ENCODE data around the gene CCDC24. TPM values are rescaled to one million over a fixed set of nuclear protein-coding genes. Genes with fewer than 3 reads are reported as not detected.

Gene CCDC24
- total RNA-seq, 2 experiments from 2014 or later: 0.71 to 1.3 TPM

DNA sequence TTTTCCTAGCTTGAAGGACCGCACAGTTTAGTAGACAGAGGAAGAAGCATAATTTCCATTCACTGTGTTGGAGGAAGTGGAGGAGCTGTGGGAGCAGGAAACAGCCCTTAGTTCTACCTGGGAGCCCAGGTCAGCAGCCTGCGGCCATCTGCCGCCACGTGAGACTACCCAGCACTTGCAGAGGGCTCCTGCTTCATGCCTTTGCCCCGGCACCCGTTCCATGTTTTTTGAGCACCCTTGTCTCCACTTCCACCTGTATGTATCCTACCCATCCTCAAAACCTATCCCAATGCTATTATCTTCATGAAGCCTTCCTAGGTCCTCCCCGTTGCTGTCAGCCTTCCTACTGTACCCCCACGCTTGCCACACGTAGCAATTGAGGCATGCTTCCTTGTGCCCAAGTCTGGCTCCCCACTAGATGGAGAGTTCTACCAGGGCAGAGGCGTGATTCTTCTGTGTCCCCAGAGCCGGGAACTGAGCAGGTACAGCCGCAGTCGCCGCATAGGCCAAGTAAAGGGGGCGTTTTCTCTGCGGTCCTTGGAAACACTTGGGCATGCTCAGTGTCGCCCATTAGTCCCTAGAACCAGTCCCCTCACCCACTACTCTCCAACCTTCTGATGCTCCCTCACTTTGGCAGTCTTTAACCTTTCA, 38.0 kb downstream of the CCDC24 start:
- Mint-ChIP-seq H3K9me3 (no peaks in the 10 kb centered on the region), H3K36me3 (ENCODE audit: low read depth) (no peaks in the 10 kb centered on the region), H3K4me3 (peak overlapping the region; percentile 80), H3K4me1 (peaks cover 37% of the 10 kb centered on the region), H3K27ac (peak overlapping the region; percentile 93), H3K27me3 (peaks cover 1% of the 10 kb centered on the region)
- CTCF ChIA-PET: interaction anchor here (1.6 to 1.8 kb wide), 3 partner anchors 14 to 19 kb away, joined by 4 to 8 read pairs (median 6); no protein-coding TSS in a partner anchor
- DNase-seq: no peak
- POLR2A ChIA-PET: no interaction called here

DNA sequence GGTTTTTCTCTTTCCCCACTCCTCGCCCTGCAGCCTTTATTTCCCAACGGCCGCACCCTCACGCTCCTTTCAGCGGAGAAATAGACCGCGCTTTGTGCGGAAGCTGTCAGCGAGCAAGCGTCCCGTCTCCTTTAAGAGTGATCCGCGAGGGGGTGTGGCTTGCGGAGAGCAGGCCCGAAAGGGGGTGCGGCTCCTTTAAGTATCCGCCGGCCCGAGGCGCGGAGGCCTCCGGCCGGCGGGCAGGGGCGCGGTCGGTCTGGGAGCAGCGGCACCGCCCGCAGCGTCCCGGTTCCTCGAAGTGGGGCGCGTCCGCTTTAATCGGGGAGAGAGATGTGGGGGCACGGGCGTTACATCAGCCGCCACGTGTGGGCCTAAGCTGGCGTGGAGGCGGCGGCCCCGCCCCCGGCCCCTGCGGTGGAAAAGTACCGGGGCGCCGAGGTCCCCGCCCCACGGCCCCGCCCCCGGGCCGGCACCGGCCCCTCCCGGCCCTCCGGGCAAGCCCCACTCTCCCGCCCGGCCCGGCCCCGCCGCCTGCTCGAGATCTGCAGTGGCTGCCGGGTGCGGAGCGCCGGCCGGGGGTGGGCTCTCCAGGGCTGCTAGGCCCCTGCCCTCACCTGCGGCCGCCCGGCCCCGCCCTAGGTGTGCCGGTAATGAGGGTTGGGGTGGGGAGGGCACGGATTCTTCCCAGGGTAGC, 38.7 kb downstream of the CCDC24 start:
- ChIA-PET CTCF (interaction anchor here (1.6 to 1.8 kb wide), 2 partner anchors 14 to 17 kb away, joined by 6 to 8 read pairs; no protein-coding TSS in a partner anchor), POLR2A (no interaction called here)
- peaks cover 37% of the 10 kb centered on the region for H3K4me1 Mint-ChIP-seq
- H3K36me3 Mint-ChIP-seq (ENCODE audit: low read depth): no peaks in the 10 kb centered on the region
- peak overlapping the region; percentile 93 for H3K27ac Mint-ChIP-seq
- peak overlapping the region; percentile 84 for H3K4me3 Mint-ChIP-seq
- peak; percentile 92 for DNase-seq
- H3K9me3 Mint-ChIP-seq: no peaks in the 10 kb centered on the region
- peaks cover 1% of the 10 kb centered on the region for H3K27me3 Mint-ChIP-seq

DNA sequence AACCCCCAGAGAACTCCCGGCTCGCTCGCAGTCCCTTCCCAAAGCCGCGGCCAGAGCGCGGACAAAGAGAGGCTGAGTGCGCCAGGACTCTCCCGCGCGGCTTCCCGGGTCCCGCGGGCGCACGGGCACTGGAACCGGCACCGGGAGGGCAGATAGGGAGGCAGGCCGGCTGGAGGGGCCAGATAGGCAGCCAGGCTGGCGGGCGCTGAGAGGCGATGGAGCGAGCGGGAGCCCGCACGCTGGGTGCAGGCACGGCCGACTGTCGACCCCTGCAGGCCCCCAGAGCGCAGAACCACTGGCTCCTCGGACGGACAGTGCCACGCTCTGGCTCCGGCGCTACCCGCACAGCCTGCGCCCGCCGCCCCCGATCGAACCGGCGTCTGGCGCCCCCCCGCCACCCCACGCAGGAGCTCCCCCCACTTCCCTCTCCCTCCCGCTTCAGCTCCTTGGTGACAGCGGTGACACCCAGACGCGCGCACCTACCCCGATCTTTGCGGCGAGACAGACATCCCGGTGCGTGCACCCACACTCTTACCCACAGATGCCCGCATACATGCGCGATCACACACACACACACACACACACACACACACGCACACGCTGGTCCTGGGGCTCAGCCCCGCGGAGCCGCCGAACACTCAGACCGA, 39.3 kb downstream of the CCDC24 start:
- peaks cover 37% of the 10 kb centered on the region for H3K4me1 Mint-ChIP-seq
- peaks cover 1% of the 10 kb centered on the region for H3K27me3 Mint-ChIP-seq
- no peaks in the 10 kb centered on the region for H3K9me3 Mint-ChIP-seq
- DNase-seq: peak; percentile 52
- ChIA-PET POLR2A (no interaction called here), CTCF (interaction anchor here (1.6 to 1.8 kb wide), 2 partner anchors 13 to 17 kb away, joined by 6 to 8 read pairs; no protein-coding TSS in a partner anchor)
- peak overlapping the region; percentile 84 for H3K4me3 Mint-ChIP-seq
- H3K27ac Mint-ChIP-seq: peak overlapping the region; percentile 80
- no peaks in the 10 kb centered on the region for H3K36me3 Mint-ChIP-seq (ENCODE audit: low read depth)

DNA sequence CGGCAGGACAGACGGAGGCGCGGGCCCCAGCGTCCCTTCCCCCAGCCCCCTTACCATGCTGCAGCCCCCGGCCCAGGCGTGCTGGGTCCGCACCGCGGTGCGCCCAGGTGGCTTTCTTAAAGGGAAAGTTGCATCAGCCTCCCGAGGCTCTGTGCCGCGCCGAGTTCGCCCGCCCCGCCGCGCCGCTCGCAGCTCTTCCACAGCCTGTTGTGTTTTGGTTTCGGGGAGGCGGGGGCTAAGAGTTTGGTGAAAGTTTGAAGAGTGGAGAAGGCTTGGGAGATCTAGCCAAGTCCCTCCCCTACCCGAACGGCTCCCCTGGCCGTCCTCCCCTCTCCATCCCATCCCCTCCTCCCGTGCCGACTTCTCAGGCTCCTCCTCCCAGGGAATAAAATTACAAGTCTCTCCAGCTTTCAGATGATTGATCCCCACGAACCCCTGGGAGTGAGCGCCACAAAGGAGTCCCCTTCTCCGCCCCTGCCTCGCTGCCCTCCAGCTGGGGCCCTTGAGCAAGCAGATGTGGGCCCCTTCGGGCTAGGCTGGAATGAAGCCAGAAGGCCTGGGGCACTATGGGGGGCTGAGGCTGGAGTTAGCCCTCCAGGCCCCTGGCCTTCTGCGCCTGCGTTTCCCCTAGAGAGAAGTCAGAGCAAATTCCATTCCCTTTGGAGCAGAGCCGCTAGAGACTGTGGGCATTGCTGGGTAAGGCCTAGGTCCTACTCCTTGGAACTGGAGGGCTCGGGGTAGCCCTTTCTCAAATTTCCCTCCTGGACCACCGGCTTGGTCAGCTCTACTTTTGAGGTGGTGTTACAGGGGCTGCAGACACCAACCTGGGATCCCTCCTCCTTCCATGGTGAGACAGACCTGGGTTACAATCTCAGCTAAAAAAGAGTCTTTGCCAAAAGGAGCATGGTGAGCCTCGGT, 40.1 kb downstream of the CCDC24 start, which contains the start of gene SLC6A9:
Gene SLC6A9, minus strand, starts transcription at position 211 of the 918 bp plus-strand sequence. CDS start 7,185 bp downstream, outside the sequence.
- Mint-ChIP-seq H3K4me3 (peak within 1 kb of the TSS; percentile 84), H3K27me3 (peaks cover 1% of the 10 kb centered on the region), H3K9me3 (no peaks in the 10 kb centered on the region), H3K36me3 (ENCODE audit: low read depth) (no peaks in the 10 kb centered on the region), H3K27ac (peak within 1 kb of the TSS; percentile 80), H3K4me1 (peaks cover 37% of the 10 kb centered on the region)
- DNase-seq: peak; percentile 49
- ChIA-PET POLR2A (no interaction called here), CTCF (interaction anchor here (1.8 kb wide), 1 partner anchor 12 kb away, joined by 8 read pairs; no protein-coding TSS in a partner anchor)

DNA sequence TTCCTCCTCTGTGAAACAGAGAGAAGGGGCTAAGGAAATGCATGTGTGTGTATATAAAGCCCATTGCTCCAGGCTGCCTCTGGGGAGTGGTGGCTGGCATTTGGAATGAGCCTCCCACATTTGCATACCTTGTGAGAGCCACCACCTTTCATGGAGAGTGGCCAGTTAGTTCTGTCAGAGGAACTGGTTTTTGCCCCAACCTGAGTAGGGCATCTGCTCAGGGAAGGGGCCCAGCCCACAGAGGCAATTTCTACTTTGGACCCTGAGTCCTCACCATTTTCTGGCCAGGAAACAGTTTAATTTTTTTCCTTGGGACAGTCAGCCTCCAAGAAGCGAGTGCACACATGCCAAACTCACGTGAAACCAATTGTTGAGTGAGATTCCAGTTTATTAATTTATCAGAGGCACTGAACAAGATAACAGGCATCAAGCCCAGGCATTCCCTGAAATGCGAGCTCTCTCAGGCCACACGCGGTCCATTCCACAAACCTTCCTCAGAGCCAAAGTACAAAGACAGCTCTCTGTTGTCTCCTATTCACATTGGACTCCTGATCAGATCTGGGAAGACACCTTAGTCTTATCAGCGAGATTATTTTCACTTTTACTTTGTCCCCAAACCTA, 40.9 kb downstream of the CCDC24 start:
- Mint-ChIP-seq H3K36me3 (ENCODE audit: low read depth) (no peaks in the 10 kb centered on the region), H3K27me3 (peaks cover 1% of the 10 kb centered on the region), H3K27ac (no peak overlapping the region), H3K4me3 (peak overlapping the region; percentile 84), H3K4me1 (peaks cover 37% of the 10 kb centered on the region), H3K9me3 (no peaks in the 10 kb centered on the region)
- ChIA-PET POLR2A (no interaction called here), CTCF (no interaction called here)
- no peak for DNase-seq

DNA sequence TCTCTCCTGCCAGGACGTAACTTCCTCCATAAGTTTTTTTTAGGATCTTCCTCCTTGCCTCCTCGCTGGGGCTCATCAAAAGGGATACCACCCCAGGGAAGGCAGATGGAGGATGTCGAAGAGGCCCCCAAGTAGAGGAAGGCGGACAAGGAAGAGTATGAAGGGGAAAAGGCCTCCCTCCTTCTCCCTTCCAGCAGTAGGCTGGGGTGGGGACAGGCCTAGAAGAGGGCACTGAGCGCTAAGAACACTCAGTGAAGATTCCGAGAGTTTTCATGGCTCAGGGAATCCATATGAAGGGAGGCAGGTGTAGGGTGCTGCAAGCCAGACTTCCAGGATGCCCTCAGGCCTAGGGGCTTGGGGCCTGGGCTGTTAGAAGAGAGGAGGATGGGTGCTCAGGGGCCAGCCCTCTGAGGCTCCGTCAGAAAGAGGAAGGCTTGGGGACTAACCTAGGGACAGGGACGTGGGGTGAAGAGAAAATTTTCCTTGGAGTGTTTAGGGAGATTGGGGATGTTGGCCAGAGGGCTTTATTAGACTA, 41.7 kb downstream of the CCDC24 start:
- ChIA-PET POLR2A (no interaction called here), CTCF (interaction anchor here (1.3 kb wide), 1 partner anchor 10 kb away, joined by 3 read pairs; no protein-coding TSS in a partner anchor)
- Mint-ChIP-seq H3K4me1 (peaks cover 34% of the 10 kb centered on the region), H3K27me3 (peaks cover 1% of the 10 kb centered on the region), H3K27ac (peak overlapping the region; percentile 3), H3K36me3 (ENCODE audit: low read depth) (no peaks in the 10 kb centered on the region), H3K4me3 (no peak overlapping the region), H3K9me3 (no peaks in the 10 kb centered on the region)
- DNase-seq: no peak

DNA sequence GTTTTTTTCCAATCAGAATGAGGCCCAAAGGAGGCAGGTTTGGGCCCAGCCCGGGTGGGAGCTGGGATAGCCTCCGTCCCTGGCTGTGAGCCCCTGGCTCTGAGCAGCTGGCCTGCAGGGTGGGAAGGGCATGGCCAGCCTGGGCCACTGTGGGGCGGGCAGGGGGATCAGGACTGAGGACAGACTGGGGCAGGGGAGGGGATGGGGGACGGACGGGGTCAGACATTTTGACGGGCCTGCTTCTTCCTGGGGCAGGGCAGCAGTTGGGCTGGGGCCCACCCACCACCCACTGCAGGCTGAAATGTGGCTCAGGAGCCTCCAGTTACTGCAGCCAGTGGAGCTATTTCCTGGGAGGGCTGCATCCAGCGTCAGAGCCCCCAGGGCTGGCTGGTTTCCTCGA, 42.4 kb downstream of the CCDC24 start:
- no peaks in the 10 kb centered on the region for H3K36me3 Mint-ChIP-seq (ENCODE audit: low read depth)
- no peak for DNase-seq
- ChIA-PET CTCF (interaction anchor here (0.6 to 2.6 kb wide), 5 partner anchors 11 to 516 kb away, joined by 3 to 7 read pairs (median 3); no protein-coding TSS in a partner anchor), POLR2A (no interaction called here)
- no peaks in the 10 kb centered on the region for H3K9me3 Mint-ChIP-seq
- H3K4me1 Mint-ChIP-seq: peaks cover 30% of the 10 kb centered on the region
- no peak overlapping the region for H3K4me3 Mint-ChIP-seq
- peaks cover 1% of the 10 kb centered on the region for H3K27me3 Mint-ChIP-seq
- H3K27ac Mint-ChIP-seq: no peak overlapping the region

DNA sequence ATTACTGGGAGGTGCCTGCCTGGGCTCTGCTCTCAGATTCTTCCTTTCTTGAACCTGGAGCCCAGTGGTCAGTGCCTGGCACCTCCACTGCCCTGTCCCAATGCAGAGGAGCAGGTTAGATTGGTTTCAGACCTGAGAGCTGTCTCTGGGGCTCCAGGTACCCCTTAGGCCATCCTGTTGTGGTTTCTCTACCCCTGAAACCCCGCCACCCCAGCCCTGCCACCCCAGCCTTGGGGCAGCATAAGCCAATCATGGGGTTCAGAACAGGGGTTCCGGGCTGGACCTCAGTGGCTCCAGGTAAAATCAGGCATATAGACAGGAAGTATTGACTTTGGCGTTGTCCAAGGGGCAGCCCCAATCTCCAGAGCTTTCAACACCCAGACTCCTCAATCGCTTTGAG, 43.0 kb downstream of the CCDC24 start:
- H3K9me3 Mint-ChIP-seq: no peaks in the 10 kb centered on the region
- POLR2A ChIA-PET: no interaction called here
- CTCF ChIA-PET: interaction anchor here (0.9 to 2.8 kb wide), 6 partner anchors 11 to 100 kb away, joined by 3 to 19 read pairs (median 4); no protein-coding TSS in a partner anchor
- DNase-seq: no peak
- H3K4me1 Mint-ChIP-seq: peaks cover 23% of the 10 kb centered on the region
- H3K36me3 Mint-ChIP-seq (ENCODE audit: low read depth): no peaks in the 10 kb centered on the region
- no peak overlapping the region for H3K27ac Mint-ChIP-seq
- H3K4me3 Mint-ChIP-seq: no peak overlapping the region
- peaks cover 1% of the 10 kb centered on the region for H3K27me3 Mint-ChIP-seq

DNA sequence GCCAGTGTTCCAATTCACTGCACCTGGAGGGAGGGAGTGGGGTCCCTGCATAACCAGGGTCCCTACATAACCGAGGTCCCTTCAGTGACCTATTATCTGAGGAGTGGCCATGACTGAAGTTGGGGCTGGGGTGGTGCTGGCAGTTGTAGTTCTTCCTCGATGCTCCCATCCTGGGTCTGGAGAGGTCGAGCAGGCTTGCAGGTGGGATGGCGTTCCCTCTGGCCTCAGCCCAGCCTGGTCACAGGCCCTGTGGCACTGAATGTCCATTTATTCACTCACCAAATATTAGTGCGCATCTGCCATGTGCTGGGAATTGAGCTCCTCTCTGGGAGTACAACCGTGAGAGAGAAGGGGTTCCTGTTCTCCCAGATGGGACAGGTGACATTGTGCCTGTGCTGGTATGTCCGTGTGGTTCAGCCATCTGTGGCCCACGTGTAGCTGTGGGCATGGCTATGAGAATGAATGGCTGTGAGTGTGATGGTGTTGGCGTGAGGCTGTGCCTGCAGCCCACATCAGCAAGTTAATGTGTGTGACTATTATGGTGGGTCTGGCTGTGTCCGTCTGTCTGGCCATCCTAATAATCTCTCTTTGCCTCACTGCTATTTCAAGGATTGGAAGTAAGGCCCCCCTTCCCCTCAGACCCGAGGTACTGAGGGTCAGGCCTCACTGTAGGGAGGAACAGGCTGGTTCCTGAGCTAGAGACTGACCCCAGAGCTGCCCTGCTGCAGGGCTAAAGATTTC, 43.7 kb downstream of the CCDC24 start:
- POLR2A ChIA-PET: no interaction called here
- Mint-ChIP-seq H3K9me3 (no peaks in the 10 kb centered on the region), H3K27me3 (peaks cover 4% of the 10 kb centered on the region), H3K4me1 (peaks cover 19% of the 10 kb centered on the region), H3K36me3 (ENCODE audit: low read depth) (no peaks in the 10 kb centered on the region), H3K27ac (no peak overlapping the region), H3K4me3 (no peak overlapping the region)
- CTCF ChIA-PET: interaction anchor here (0.9 to 3.2 kb wide), 9 partner anchors 11 to 81 kb away, joined by 3 to 23 read pairs (median 6); no protein-coding TSS in a partner anchor
- DNase-seq: no peak

DNA sequence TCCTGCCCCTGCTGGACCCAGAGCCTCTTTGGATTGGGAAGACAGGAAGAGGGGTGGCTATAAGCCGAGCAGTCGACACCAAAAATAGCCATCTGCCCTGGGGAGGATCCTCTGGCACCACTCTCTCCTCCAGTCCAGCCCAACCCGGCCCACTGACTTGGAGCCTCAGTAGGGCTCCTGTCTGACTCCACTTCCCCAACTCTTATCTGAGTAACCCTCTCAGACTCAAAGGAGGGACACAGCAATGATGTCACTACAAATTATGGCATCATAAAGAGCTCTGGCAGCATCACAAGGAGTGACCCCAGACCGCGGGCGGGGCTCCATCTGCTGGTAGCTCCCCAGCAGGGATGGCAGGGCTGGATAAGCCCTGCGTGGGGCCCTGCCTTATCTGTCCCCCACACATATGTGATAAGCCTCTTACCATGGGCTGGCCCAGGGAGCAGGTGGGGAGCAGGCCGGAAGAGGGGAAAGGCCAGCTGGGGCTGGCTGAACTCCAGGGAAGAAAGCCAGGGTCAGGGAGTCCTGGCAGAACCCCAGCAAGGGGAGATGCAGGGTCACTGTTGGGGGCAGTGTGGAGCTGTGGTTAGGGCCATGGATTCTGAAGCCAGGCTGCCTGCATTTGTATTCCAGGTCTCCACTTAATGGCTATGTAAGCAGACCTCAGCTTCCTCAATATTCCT, 44.5 kb downstream of the CCDC24 start:
- H3K27me3 Mint-ChIP-seq: peaks cover 4% of the 10 kb centered on the region
- no peaks in the 10 kb centered on the region for H3K9me3 Mint-ChIP-seq
- no peak overlapping the region for H3K27ac Mint-ChIP-seq
- ChIA-PET CTCF (interaction anchor here (0.8 to 3.2 kb wide), 13 partner anchors 9 to 105 kb away, joined by 3 to 23 read pairs (median 5); no protein-coding TSS in a partner anchor), POLR2A (no interaction called here)
- H3K36me3 Mint-ChIP-seq (ENCODE audit: low read depth): no peaks in the 10 kb centered on the region
- peaks cover 19% of the 10 kb centered on the region for H3K4me1 Mint-ChIP-seq
- DNase-seq: no peak
- H3K4me3 Mint-ChIP-seq: no peak overlapping the region
